SU-DHL-6 (cell line): ENCODE data around the gene GPATCH4.

Source experiments
- CTCF ChIP-seq: fragments of 200-600 bp; sonication (generic); IDR thresholded peaks from one replicate; pipeline ENCODE4 v1.5.1; 2017; ENCODE audit warnings: antibody characterized with exemption, mild to moderate bottlenecking, low read length, moderate library complexity; ENCODE audit not compliant: insufficient read depth, poor library complexity, severe bottlenecking
- EZH2phosphoT487 ChIP-seq: fragments of 200-600 bp; sonication (generic), shearing (Covaris generic); conservative IDR thresholded peaks from 2 replicates; pipeline ENCODE4 v1.6.1; 2018; ENCODE audit warnings: mild to moderate bottlenecking, antibody characterized with exemption, low read length, moderate library complexity, mixed read lengths

DNA sequence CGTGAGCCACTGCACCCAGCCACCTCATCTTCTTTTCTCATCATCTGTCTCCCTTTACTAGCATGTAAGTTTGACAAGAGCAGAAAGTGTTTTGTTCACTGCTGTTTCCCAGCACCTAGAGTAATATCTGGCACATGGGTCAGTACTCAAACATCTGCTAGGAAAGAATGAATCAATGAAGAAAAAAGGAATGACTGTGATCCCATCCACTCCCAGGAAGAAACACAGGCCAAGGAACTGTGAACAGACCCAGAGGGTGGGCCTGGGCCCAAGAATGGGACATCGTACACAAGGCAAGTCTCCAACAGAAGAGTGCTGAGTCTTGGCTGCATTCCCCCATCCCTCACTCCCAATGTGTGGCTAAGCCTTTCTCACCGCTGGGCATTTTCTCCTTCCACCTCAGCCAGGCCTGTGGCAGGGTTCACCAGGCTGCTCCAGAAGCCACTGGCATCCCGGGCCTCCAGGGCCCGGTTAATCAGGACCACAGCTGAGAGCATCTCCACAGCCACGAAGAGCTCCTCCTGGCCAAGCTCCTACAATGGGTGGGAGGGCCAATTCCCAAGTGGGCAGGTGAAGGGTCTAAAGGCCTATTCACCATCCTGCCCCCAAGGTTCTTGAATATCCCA, 47.3 kb downstream of the GPATCH4 start:
- TF ChIP-seq CTCF: no peak
- TF ChIP-seq EZH2phosphoT487: no peak
